ENCODE data around the gene MYEOV.

Gene MYEOV

GRCh38 chr11:69307421-69307820, 13.5 kb downstream of the MYEOV start:
- Histone ChIP-seq H3K9ac (ENCODE audit: low read length) (no peak overlapping the region), H3K4me3 (ENCODE audit: low read length) (no peak overlapping the region), H2BK15ac (replicated peaks; ENCODE audit: low read depth) (no peak overlapping the region), H3K79me1 (ENCODE audit: low read length) (no peaks in the 10 kb centered on the region), H3K27ac (ENCODE audit: low read depth, low read length) (no peak overlapping the region), H2AK5ac (ENCODE audit: low read length) (no peak overlapping the region), H3K18ac (ENCODE audit: low read length) (no peak overlapping the region), H4K5ac (ENCODE audit: low read length) (no peak overlapping the region), H3K27me3 (ENCODE audit: insufficient read depth, low read length, poor library complexity) (no peaks in the 10 kb centered on the region), H3K4me2 (ENCODE audit: low read length) (no peak overlapping the region), H2BK120ac (ENCODE audit: low read depth, low read length) (no peak overlapping the region), H3K79me2 (ENCODE audit: control insufficient read depth, insufficient read depth, low read length) (no peaks in the 10 kb centered on the region), H3K56ac (ENCODE audit: low read length) (no peak overlapping the region), H3K4ac (ENCODE audit: low read depth, low read length) (no peak overlapping the region), H3K23ac (ENCODE audit: low read length) (no peak overlapping the region), H3K4me1 (ENCODE audit: control insufficient read depth, low read depth, low read length) (no peaks in the 10 kb centered on the region), H4K8ac (ENCODE audit: low read depth, low read length) (no peak overlapping the region), H3K36me3 (ENCODE audit: control insufficient read depth, insufficient read depth, low read length) (no peaks in the 10 kb centered on the region), H2BK5ac (ENCODE audit: low read length) (no peak overlapping the region)
- no CpG with 5 or more reads among the region's 6 CpGs for WGBS (ENCODE audit: extremely low coverage, insufficient coverage, low lambda C conversion rate)
- DNase-seq = no peak

DNA sequence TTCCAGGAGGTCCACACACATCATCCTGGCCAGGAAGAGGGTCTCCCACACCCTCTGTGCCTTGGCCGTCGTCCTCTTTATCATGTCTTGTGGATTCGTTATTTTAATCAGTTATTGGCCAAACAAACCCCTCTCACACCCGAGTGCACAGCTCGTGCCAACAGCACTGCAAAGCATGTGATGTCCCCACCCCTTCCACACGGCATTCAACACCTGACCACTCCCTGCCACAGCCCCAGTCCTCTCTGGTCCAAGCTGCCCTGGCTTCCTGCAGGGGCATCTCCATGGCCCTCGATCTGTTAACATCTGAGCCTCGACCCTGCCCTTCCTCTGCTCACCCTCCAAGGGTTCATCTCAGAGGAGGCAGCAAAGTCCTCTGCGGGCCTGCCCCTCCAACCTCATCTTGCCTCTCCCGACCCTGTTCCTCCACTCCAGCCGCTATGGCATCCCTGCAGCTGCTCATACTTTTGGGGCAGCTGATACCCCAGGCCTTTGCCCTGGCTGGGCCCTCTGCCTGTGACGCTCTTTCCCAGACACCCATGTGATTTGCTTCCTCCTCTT, 14.0 kb downstream of the MYEOV start:
- Histone ChIP-seq H3K4ac (ENCODE audit: low read depth, low read length) (no peak overlapping the region), H3K4me2 (ENCODE audit: low read length) (no peak overlapping the region), H4K8ac (ENCODE audit: low read depth, low read length) (no peak overlapping the region), H3K4me3 (ENCODE audit: low read length) (no peak overlapping the region), H2AK5ac (ENCODE audit: low read length) (no peak overlapping the region), H2BK5ac (ENCODE audit: low read length) (no peak overlapping the region), H3K27me3 (ENCODE audit: insufficient read depth, low read length, poor library complexity) (no peaks in the 10 kb centered on the region), H3K4me1 (ENCODE audit: control insufficient read depth, low read depth, low read length) (no peaks in the 10 kb centered on the region), H3K18ac (ENCODE audit: low read length) (no peak overlapping the region), H3K79me1 (ENCODE audit: low read length) (no peaks in the 10 kb centered on the region), H3K27ac (ENCODE audit: low read depth, low read length) (no peak overlapping the region), H2BK120ac (ENCODE audit: low read depth, low read length) (no peak overlapping the region), H3K9ac (ENCODE audit: low read length) (no peak overlapping the region), H3K56ac (ENCODE audit: low read length) (no peak overlapping the region), H2BK15ac (replicated peaks; ENCODE audit: low read depth) (no peak overlapping the region), H4K5ac (ENCODE audit: low read length) (no peak overlapping the region), H3K23ac (ENCODE audit: low read length) (no peak overlapping the region), H3K79me2 (ENCODE audit: control insufficient read depth, insufficient read depth, low read length) (no peaks in the 10 kb centered on the region), H3K36me3 (ENCODE audit: control insufficient read depth, insufficient read depth, low read length) (no peaks in the 10 kb centered on the region)
- no peak for DNase-seq
- no CpG with 5 or more reads among the region's 12 CpGs for WGBS (ENCODE audit: extremely low coverage, insufficient coverage, low lambda C conversion rate)

DNA sequence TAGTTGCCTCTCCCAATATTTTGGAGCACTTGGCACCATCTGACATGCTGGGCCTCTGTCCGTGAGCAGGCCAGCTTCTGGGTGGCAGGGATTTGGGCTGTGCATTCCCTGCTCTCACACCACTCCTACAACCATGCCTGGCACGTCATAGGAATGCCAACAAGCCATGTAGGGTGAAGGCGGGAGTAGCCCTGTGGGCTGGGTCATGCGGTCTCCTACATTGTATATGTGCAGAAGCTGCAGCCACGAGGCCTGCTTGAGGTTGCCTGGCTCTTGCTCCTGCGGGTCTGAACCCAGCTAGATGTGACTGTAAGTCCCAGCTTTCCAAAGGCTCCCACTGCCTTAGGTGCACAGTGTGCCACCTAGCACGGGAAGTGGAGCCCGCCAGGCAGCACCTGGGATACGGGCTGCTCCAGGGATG, 14.5 kb downstream of the MYEOV start:
- Histone ChIP-seq H3K79me2 (ENCODE audit: control insufficient read depth, insufficient read depth, low read length) (no peaks in the 10 kb centered on the region), H3K79me1 (ENCODE audit: low read length) (no peaks in the 10 kb centered on the region), H4K5ac (ENCODE audit: low read length) (no peak overlapping the region), H2AK5ac (ENCODE audit: low read length) (no peak overlapping the region), H3K36me3 (ENCODE audit: control insufficient read depth, insufficient read depth, low read length) (no peaks in the 10 kb centered on the region), H3K56ac (ENCODE audit: low read length) (no peak overlapping the region), H3K4me2 (ENCODE audit: low read length) (no peak overlapping the region), H3K4me1 (ENCODE audit: control insufficient read depth, low read depth, low read length) (no peaks in the 10 kb centered on the region), H2BK15ac (replicated peaks; ENCODE audit: low read depth) (no peak overlapping the region), H3K18ac (ENCODE audit: low read length) (no peak overlapping the region), H3K4me3 (ENCODE audit: low read length) (no peak overlapping the region), H3K4ac (ENCODE audit: low read depth, low read length) (no peak overlapping the region), H3K9ac (ENCODE audit: low read length) (no peak overlapping the region), H4K8ac (ENCODE audit: low read depth, low read length) (no peak overlapping the region), H3K23ac (ENCODE audit: low read length) (no peak overlapping the region), H3K27ac (ENCODE audit: low read depth, low read length) (no peak overlapping the region), H2BK5ac (ENCODE audit: low read length) (no peak overlapping the region), H3K27me3 (ENCODE audit: insufficient read depth, low read length, poor library complexity) (no peaks in the 10 kb centered on the region), H2BK120ac (ENCODE audit: low read depth, low read length) (no peak overlapping the region)
- no peak for DNase-seq
- no CpG with 5 or more reads among the region's 9 CpGs for WGBS (ENCODE audit: extremely low coverage, insufficient coverage, low lambda C conversion rate)

DNA sequence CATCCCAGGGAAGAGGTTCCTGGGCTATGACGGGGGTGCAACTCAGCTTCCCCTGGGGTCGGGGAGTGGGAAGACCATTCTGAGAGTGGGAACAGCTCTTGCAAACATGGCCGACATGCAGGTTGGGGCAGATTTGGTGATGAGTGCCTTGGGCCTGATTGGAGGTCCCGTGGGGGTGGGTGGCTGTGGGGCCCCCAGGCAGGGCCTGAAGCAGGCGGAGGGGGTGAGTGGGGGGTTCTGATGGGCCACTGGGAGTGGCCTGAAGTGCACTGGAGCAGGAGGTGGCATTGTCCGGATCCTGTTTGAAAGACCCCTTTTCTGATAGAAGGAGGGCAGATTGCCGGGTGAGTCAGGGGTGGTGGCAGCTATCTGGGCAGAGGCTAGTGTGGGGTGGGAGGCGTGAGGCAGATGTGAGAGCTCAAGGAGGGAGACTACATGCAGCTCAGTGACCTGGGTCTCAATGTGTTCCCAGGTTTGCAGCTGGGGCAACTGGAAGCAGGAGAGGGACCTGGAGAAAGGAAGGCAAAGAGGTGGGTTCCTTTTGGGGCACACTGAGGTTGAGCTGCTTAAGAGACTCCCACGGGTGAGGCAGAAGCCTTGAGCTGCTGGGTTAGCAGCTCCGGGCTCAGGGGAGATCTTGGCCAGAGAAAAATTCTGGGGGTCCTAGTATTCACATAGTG, 15.1 kb downstream of the MYEOV start:
- Histone ChIP-seq H2AK5ac (ENCODE audit: low read length) (no peak overlapping the region), H3K79me1 (ENCODE audit: low read length) (no peaks in the 10 kb centered on the region), H3K9ac (ENCODE audit: low read length) (no peak overlapping the region), H3K4me3 (ENCODE audit: low read length) (no peak overlapping the region), H3K56ac (ENCODE audit: low read length) (no peak overlapping the region), H4K8ac (ENCODE audit: low read depth, low read length) (no peak overlapping the region), H3K36me3 (ENCODE audit: control insufficient read depth, insufficient read depth, low read length) (no peaks in the 10 kb centered on the region), H3K27me3 (ENCODE audit: insufficient read depth, low read length, poor library complexity) (no peaks in the 10 kb centered on the region), H3K4me2 (ENCODE audit: low read length) (no peak overlapping the region), H2BK120ac (ENCODE audit: low read depth, low read length) (no peak overlapping the region), H3K4ac (ENCODE audit: low read depth, low read length) (no peak overlapping the region), H3K27ac (ENCODE audit: low read depth, low read length) (no peak overlapping the region), H3K79me2 (ENCODE audit: control insufficient read depth, insufficient read depth, low read length) (no peaks in the 10 kb centered on the region), H3K4me1 (ENCODE audit: control insufficient read depth, low read depth, low read length) (no peaks in the 10 kb centered on the region), H3K18ac (ENCODE audit: low read length) (no peak overlapping the region), H4K5ac (ENCODE audit: low read length) (no peak overlapping the region), H3K23ac (ENCODE audit: low read length) (no peak overlapping the region), H2BK15ac (replicated peaks; ENCODE audit: low read depth) (no peak overlapping the region), H2BK5ac (ENCODE audit: low read length) (no peak overlapping the region)
- WGBS (ENCODE audit: extremely low coverage, insufficient coverage, low lambda C conversion rate) = no CpG with 5 or more reads among the region's 10 CpGs
- no peak for DNase-seq

GRCh38 chr11:69309631-69310280, 15.8 kb downstream of the MYEOV start:
- H3K4me2 ChIP-seq (ENCODE audit: low read length) = no peak overlapping the region
- no peak overlapping the region for H4K5ac ChIP-seq (ENCODE audit: low read length)
- no peak overlapping the region for H3K23ac ChIP-seq (ENCODE audit: low read length)
- DNase-seq = no peak
- H3K4ac ChIP-seq (ENCODE audit: low read depth, low read length) = no peak overlapping the region
- no peak overlapping the region for H2BK5ac ChIP-seq (ENCODE audit: low read length)
- H2BK15ac ChIP-seq (replicated peaks; ENCODE audit: low read depth) = no peak overlapping the region
- H3K27me3 ChIP-seq (ENCODE audit: insufficient read depth, low read length, poor library complexity) = no peaks in the 10 kb centered on the region
- H3K27ac ChIP-seq (ENCODE audit: low read depth, low read length) = no peak overlapping the region
- no peaks in the 10 kb centered on the region for H3K79me2 ChIP-seq (ENCODE audit: control insufficient read depth, insufficient read depth, low read length)
- H3K4me1 ChIP-seq (ENCODE audit: control insufficient read depth, low read depth, low read length) = no peaks in the 10 kb centered on the region
- H3K4me3 ChIP-seq (ENCODE audit: low read length) = no peak overlapping the region
- no peak overlapping the region for H4K8ac ChIP-seq (ENCODE audit: low read depth, low read length)
- H3K56ac ChIP-seq (ENCODE audit: low read length) = no peak overlapping the region
- H3K18ac ChIP-seq (ENCODE audit: low read length) = no peak overlapping the region
- no peak overlapping the region for H2AK5ac ChIP-seq (ENCODE audit: low read length)
- no CpG with 5 or more reads among the region's 8 CpGs for WGBS (ENCODE audit: extremely low coverage, insufficient coverage, low lambda C conversion rate)
- no peak overlapping the region for H3K9ac ChIP-seq (ENCODE audit: low read length)
- no peaks in the 10 kb centered on the region for H3K36me3 ChIP-seq (ENCODE audit: control insufficient read depth, insufficient read depth, low read length)
- H3K79me1 ChIP-seq (ENCODE audit: low read length) = no peaks in the 10 kb centered on the region
- H2BK120ac ChIP-seq (ENCODE audit: low read depth, low read length) = no peak overlapping the region

All from mesendoderm (in vitro differentiated cells).